Hematopoietic multipotent progenitor cell treated with erythropoietin and hydrocortisone succinate and interleukin-3 and kit ligand, for 6 days (in vitro differentiated cells): ENCODE data around the gene CLEC6A.
A peak's percentile ranks its signal among the peaks of the same experiment; 100 is the strongest.
"Not testable (repeated sequence)": the region's sequence is repeated elsewhere in the genome, so short reads cannot be mapped to it uniquely, and the experiment has no call there.

ENCODE experiments used
- DNase-seq: peaks from one replicate; pipeline ENCODE4 v3.0.0-alpha.2; 2015

CLEC6A gene

DNA sequence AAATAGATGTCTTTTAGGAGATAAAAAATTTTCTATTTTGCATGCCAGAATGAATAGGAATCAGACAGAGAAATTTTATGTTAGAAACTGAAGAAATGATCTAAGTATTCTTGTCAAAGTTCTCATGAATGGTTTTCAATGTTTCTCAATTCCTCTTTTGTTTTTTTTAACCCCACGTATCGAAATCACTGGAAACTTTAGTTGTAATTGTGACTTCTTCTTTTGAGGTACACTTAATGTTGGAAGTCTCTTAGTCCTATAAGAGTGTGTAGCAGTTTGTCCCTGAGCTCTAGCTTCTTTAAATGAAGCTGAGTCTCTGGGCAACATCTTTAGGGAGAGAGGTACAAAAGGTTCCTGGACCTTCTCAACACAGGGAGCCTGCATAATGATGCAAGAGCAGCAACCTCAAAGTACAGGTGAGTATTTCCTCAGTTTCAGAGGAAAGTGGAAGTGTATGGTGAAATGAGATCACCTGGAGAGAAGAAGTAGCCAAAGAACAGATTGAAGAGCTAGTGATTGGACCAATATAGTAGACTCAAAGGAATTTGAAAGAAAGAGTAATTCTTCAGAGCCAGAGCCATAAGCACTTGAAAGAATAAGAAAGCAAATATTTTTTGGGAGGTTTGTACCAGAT lies at the start of gene CLEC6A:
Gene CLEC6A (plus strand): TSS at position 236 of the 634 bp plus-strand sequence. CDS start 150 bp downstream, at position 386.
- DNase-seq, result no peak

DNA sequence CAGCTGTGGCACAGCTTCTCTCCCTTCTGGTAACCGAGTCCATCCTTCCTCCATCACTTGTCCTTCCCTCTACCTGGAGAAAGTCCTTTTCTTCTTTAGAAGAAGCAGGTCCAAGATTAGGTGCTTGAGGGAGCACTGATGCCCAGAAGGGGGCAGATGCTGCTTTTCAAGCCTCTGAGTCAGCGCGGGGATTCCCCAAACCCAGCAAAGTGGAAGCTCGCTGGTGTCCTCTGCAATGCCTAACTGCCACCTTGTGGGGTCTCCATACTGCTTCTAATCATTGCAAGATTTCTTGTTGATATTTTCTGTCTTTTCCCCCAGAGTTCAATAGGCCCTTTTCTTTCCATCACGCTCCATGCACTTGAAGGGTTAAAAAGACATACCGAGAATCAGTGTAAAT lies 36.2 kb upstream of the CLEC6A start:
- not testable (repeated sequence) for DNase-seq

DNA sequence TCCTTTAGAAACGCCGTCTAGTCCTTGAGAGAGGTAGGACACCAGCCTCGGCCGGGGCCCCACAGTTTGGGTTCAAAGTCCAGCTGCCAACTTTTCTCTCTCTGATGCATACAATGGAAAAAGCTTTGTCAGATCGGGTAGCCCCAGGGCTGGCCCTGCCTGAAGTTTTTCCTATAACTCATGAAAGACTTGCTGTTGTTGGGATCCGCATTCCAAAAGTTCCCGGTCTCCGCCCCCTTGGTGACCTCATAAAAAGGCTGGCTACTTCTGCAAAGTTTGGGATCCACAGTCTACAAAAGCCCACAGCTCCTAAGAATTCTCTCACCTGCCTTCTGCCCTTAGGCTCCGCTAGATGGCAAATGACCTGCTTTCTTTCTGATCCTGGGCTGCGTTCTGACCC lies 35.3 kb upstream of the CLEC6A start:
- DNase-seq, result no peak

DNA sequence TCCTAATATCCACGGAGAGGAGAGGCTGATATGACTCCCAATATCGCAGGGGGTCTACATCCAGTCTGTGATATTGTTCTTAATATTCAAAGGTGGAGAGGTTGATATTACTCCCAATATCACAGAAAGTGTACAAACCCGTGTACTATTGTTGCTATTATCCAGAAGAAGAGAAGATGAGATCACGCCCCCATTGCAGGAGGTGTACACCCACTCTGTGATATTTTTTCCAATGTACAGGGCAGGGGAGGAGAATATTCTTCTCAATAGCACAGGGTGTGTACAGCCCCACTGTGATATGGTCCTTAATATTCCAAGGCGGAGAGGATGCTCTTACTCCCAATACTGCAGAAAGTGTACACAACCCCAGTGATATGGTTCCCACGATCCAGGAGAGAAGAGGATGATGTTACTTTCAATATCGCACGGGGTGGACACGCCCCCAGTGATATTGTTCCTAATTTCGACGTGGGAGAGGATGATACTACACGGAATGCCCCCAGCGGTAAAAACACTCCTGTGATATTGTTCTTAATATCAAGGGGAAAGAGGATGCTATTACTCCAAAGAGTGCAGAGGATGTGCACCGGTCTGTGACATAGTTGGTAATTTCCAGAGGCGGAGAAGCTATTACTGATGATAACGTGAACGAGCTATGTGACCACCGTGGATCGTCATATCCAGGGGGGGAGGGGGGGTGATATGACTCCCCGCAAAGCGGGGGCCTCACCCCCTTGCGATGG lies 11.1 kb upstream of the CLEC6A start:
- DNase-seq, result not testable (repeated sequence)

DNA sequence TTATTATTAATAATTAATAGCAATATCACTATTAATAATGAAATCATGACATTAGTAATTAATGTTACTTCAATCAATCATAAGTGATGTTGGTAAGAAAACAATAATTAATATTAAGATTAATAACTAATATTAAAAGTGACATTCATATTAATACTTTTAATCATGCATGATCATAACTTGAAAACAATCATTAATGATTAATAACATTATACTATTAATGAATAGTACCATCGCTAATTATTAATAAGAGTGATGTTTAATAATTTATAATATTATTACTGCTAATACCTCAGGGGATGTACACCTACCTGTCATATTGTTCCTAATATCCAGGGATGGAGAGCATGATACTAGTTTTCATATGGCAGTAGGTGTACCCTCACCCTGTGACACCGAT lies 10.0 kb upstream of the CLEC6A start:
- DNase-seq, result no peak

DNA sequence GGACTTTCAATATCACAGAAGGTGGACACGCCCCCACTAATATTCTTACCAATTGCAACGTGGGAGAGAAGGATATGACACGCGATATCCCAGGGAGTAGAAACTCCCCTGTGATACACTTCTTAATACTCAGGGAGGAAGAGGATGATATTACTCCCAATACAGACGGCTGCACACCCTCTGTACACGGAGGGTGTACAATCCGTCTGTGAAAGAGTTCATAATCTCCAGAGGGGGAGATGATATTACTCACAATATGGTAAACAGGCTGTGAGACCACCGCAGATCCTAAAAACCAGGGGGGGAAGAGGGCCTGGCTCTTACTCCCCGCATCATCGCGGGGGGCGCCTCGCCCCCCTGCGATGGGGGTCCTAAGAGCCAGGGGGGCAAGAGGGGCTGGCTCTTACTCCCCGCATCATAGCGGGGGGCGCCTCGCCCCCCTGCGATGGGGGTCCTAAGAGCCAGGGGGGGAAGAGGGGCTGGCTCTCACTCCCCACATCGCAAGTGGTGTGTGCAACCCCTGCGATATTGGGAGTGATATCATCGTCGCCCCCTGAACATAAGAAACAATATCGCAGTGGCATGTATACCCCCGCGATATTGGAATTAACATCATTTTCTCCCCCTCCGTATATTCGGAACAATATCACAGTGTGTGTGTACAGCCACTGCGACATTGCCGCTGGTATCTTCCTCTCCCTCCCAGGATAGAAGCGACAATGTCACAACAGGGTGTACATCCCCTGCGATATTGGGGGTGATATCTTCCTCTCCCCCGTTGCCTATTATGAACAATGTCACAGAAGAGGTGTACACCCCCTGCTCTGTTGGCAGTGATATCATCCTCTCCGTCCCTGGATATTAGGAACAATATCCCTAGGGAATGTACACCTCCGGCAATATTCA lies 8.9 kb upstream of the CLEC6A start:
- no peak for DNase-seq

DNA sequence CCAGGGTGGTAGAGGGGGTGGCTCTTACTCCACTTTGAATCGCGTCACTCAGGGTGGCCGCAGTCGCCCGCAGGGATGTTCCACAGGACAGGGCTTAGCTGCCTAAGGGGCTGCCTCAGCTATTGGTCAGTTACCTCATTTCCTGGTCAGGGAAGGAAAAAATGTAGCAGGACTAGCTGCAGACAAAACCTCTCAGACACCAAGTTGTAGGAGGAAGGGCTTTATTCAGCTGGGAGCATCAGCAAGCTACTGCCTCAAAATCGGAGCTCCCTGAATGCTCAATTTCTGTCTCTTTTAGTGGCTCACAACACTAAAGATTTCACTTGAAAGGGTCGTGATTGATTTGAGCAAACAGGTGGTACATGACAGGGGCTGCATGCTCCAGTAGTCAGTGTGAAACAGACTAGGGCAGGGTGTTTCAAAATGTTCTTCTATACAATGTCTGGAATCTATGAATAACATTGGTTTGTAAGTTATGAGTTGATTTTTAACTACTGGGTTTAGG lies 6.4 kb upstream of the CLEC6A start:
- DNase-seq, result no peak

DNA sequence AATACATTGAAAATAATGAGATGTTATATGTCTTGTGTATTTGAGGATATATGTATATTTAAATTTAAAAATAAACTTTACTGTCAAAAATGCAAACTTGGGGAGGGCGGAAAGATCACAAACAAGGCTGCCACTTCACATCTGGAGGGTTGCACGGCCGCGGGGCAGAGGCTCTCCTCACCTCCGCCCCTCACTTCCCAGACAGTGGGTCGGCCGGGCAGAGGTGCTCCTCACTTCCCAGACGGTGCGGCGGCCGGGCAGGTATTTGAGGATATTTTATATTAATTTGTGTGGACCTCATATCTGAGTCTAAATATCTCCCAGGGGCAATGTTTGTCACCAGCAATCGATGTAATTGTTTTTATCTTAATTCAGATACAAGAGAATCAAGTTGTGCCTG lies 3.7 kb upstream of the CLEC6A start:
- no peak for DNase-seq

DNA sequence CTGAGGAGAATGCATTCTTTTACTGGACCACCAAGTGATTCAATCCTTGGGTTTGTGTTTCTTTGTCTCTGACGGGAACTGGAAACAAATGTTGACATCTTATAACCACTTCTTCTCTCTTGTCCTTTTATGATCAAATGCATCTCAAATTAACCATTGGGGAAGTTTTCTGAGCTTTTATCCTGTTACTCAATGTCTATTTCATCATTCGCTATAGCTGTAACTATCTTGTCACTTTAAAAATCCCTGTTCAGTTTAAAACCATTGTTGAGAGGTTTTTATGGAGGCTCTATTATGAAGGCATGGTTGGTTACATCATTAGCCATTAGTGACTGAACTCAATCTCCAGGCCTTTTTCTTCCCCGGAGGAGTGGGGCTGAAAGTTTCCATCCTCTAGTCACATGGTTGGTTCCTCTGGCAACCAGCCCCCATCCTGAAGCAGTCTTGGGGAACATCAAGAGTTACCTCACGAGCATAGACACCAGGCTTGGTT lies 2.7 kb upstream of the CLEC6A start:
- peak; percentile 42 for DNase-seq

DNA sequence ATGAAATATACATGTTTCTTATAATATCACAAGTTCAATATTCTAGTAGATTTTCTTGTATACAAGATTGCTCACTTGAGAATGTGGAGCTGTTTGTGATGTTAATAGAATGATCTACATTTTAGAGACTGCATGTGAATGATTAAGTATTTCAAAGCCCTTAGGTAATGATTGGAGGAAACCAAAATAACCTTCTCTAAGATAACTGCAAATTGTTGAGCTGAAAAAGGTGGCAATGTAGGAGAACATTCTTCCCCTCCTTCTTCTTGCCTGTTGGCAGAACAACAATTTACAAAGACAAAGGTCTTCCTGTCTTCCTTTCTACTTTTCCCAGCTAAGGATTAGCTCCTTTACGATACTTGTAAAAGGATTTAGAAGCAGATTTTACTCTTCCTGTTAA lies 2.0 kb upstream of the CLEC6A start:
- DNase-seq, result no peak

DNA sequence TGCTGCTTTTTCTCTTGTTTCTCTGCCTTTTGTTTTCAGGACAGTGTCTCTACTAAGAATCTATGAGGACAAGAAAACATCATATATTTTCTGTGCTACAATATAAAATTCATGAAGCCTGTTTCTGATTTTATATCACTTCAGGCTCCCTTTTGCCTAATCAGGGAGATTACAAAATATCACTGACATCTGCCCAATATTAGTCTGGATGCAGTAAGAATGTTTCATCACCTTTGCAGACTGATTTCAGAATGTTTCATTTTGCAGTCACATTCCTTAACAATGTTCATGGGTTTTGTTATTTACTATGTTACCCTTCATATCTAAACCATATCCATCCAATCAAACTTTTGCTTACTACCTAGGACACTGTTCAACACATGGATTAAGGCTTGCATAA lies 491 bp upstream of the CLEC6A start:
- no peak for DNase-seq

DNA sequence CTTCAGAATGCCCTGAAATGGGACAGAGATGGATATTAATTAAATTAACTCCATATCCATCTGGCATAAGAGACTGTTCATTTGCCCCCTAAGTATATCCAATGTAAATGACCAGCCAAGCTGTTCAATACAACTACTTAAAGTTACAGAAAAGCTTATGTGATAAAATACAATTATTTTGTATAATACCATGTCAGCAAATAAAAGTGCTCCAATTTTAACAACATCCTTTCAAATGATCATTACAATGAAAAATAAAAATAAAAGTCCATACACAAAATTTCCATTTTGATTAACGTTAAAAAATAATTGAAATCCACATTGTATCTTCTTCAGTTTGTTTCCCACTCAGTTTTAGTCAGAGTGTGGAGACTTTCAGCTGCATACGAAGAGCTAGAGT lies 5.7 kb downstream of the CLEC6A start:
- no peak for DNase-seq

DNA sequence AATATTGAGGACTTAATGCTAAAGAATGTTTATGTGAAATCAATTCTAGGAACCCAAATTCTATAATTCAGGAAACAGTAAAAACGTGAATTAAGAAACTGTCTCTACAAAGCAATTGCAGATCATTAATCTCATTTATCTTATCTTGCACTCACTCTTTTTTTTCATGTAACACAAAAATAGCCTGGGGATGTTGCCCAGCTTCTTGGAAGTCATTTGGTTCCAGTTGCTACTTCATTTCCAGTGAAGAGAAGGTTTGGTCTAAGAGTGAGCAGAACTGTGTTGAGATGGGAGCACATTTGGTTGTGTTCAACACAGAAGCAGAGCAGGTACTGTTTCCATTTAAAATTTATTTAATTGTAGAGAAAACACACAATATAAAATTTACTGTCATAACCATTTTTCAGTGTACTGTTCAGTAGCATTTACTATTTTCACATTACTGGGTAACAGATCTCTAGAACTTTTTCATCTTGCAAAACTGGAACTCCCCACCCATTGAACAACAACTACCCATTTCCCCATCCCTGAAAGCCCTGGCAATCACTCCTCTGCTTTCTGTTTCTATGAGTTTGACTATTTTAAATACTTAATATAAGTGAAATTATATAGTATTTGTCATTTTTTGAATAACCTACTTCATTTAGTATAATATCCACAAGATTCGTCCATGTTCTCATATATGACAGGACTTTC lies 9.7 kb downstream of the CLEC6A start:
- peak; percentile 34 for DNase-seq

DNA sequence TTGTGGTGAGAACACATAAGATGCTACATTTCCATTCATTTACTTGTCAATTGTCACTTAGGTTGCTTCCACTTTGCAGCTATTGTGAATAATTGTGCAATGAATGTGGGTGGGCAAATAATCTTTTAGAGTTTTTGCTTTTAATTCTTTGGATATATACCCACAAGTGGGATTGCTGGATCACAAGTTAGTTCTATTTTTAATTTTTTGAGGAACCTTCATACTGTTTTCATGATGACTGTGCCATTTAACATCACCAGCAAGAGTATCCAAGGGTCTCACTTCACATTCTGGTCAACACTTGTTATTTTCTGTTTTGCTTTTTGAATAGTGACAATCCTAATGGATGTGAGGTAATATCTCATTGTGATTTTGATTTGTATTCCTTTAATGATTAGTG lies 10.5 kb downstream of the CLEC6A start:
- DNase-seq, result no peak

DNA sequence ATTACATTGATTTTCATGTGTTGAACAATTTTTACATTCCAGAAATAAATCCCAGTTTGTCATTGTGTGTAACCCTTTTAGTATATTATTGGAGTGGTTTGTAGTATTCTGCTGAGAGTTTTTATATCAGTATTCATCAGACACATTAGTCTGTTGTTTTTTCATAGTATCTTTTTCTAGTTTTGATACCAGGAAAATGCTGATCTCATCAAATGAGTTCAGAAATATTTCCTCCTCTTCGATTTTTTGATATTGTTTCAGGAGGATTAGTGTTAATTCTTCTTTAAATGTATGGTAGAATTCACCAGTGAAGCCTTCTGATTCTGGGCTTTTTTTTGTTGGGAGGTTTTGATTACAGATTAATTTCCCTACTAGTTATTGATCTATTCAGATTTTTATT lies 15.3 kb downstream of the CLEC6A start:
- no peak for DNase-seq

DNA sequence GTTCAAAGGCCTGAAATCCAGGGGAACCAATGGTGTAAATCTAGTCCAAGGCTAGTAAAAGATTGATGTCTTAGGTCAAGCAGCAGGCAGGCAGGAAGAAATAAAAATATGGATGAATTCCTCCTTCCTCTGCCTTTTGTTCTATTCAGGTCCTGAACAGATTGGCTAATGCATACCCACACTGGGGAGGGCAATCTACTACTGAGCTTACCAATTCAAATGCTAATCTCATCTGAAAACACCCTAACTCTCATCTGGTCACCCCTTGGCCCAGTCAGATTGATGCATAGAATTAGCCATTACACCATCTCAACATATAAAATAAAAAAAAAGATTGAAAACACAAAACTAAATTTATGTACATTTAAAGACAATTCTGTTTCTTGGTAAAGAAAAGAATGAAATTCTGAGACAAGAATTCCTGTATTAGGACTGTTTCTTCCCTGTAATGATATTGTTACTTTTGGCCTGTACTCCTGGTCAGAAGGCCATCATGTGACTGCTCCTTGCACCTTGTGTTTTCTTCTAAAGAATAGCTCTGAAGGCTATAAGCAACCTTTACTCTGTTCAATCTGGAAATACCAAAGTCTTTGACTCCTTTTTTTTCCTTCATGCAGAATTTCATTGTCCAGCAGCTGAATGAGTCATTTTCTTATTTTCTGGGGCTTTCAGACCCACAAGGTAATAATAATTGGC lies 19.9 kb downstream of the CLEC6A start:
- DNase-seq, result no peak

DNA sequence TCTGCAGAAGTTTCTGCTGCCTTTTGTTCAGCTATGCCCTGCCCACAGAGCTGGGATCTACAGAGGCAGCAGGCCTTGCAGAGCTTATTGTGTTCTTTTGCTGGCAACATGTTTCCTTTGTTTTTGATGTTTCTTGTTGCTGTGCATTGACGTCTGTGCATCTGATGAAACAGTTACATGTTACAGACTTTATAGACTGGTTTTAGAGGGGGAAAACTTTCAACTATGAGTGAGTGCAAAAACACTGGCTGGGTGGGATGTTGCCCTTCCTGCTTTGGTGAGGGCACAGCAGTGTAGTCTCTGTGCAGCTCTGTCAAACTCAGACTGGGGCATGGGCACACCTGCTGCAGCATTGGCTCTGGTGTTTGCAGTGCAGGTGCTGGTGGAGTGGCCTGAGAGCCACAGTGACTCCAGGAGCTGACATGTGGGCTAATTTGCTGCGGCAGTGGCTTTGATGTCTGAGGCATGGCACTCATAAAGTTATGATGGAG lies 26.9 kb downstream of the CLEC6A start:
- DNase-seq, result no peak

DNA sequence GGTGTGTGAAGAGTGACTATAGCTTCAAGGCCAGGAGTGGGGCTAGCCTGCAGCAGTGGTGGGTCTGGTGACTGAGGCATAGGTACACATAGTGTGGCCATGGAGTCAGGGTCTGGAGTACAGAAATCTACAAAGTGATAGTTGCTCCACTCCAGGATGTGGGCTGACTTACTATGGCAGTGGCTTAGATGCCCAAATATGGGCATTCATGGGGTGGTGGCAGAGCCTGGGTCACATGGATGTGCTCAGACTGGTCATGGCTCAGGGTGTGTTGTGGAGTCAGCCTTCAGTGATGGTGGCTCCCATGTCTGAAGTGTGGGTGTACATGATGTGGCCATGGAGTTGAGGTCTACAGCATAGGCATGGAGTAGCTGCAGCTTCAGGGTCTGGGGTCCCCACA lies 27.3 kb downstream of the CLEC6A start:
- no peak for DNase-seq

DNA sequence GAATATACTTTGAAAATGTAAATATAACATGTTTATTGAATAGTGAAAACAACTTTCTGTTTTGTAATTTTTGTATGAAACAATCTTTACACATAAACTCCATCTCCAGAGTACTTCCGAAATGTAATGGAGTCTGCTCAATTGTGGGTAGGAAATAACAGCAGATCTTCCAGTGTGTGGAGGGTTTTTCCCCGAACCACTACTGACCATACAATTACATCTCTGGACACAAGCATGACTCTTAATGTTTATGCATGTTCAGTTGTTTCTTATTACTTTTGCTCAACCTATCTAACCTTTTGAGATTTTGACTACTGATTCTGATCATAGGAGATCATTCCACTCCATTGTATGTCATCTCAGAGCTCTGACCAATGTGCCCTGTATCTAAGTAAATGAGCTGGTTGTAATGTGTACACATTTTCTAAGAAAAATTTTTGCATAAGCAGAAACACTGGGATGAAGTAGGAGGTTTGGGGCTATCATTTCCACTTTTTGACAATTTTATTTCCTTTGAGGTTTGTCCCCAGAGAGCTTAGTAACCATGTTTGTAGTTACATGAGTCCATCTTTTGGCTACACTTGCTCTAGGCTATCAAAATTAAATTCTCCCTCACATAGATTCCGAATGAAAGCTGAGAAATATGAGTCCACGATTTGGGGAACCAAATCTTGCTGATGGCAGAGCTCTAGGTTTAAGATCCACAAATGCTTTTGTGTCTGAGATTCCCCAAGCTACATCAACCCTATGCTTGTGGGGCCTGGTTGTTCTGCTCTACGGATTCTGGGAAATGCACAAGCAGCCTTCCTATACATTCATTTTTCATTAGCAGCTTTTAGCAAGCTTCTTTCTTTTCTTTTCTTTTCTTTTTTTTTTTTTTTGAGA lies 36.1 kb downstream of the CLEC6A start:
- no peak for DNase-seq

DNA sequence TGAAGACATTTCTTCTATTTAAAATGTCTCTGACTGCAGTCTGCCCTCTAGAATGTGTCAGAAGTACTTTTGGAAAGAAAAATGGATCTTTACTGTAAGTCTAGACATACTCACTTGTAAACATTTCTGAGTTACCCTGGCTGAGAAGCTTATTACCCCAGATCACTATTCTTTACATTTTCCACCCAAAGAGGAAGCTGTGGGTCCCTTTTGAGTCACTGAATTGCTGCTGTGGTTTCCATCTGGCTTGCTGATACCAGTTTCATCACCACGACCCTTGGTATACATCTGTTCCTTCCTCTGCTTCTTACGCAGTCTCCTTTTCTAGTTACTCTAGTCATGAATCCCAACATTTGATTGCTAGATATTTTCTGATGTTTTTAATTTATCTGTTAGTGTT lies 37.3 kb downstream of the CLEC6A start:
- DNase-seq, result peak; percentile 84

DNA sequence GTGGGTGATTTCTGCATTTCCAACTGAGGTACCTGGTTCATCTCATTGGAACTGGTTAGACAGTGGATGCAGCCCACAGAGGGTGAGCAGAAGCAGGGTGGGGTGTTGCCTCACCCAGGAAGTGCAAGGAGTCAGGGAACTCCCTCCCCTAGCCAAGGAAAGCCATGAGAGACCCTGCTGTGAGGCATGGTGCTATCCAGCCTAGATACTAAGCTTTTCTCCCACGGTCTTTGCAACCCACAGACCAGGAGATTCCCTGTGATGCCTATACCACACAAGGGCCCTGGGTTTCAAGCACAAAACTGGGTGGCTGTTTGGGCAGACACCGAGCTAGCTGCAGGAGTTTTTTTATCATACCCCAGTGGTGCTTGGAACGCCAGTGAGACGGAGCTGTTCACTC lies 39.9 kb downstream of the CLEC6A start:
- DNase-seq, result not testable (repeated sequence)
